Loucy (cell line): ENCODE results near the gene GCNT2.

Experiments
- CTCF ChIP-seq: fragments of 200-600 bp; sonication (generic); conservative IDR thresholded peaks from 2 replicates; pipeline ENCODE4 v1.5.1; 2014; ENCODE audit warnings: mild to moderate bottlenecking, antibody characterized with exemption, low read length
- EZH2phosphoT487 ChIP-seq: fragments of 200-600 bp; IDR thresholded peaks from 2 replicates; pipeline ENCODE4 v1.6.1; 2018; ENCODE audit warnings: antibody characterized with exemption, mild to moderate bottlenecking, moderate library complexity, borderline replicate concordance

GRCh38 chr6:10478187-10479040, 42.7 kb upstream of the GCNT2 start:
- peak; percentile 83 for TF ChIP-seq CTCF
- TF ChIP-seq EZH2phosphoT487, result no peak
